ENCODE measurements around the gene ZBTB45. TPM values are rescaled to one million over a fixed set of nuclear protein-coding genes. Genes with fewer than 3 reads are reported as not detected.

Gene ZBTB45
- total and polyA plus RNA-seq, 10 of the 15 experiments (the other 5 are each of a cell fraction or from before 2014, with no cell fraction given), result 0.29 to 17.2 (median 4.2) TPM

- TF ChIP-seq SKIL (IDR thresholded peaks at IDR 0.05; ENCODE audit: low read depth, poor library complexity, severe bottlenecking), result no peak
- TF ChIP-seq MAX (IDR thresholded peaks at IDR 0.05; ENCODE audit: low read depth, low read length), result peak; percentile 56; the same call in 1 of the 2 replicates
- no peak for TF ChIP-seq NFIC (IDR thresholded peaks at IDR 0.05; ENCODE audit: low read depth, low read length)
- peak; percentile 71; the same call in 1 of the 2 replicates for TF ChIP-seq PKNOX1 (IDR thresholded peaks at IDR 0.05)
- peak; percentile 90 for TF ChIP-seq CREM (IDR thresholded peaks at IDR 0.05; ENCODE audit: low read depth)
- peak; percentile 83 for TF ChIP-seq NR2C2 (IDR thresholded peaks at IDR 0.05; ENCODE audit: borderline replicate concordance, control insufficient read depth, insufficient read length, low read depth)
- TF ChIP-seq BCL3 (IDR thresholded peaks at IDR 0.05; ENCODE audit: borderline replicate concordance, insufficient read depth, low read depth, low read length, poor library complexity, severe bottlenecking), result peak; percentile 76
- no peak; the same call in none of the 2 replicates for TF ChIP-seq CBFB (IDR thresholded peaks at IDR 0.05; ENCODE audit: low read depth)
- TF ChIP-seq CUX1 (IDR thresholded peaks at IDR 0.05; ENCODE audit: insufficient replicate concordance, low read depth, low read length), result no peak
- TF ChIP-seq IRF3 (IDR thresholded peaks at IDR 0.05), result peak; percentile 35; the same call in 1 of the 2 replicates
- TF ChIP-seq SP1 (IDR thresholded peaks at IDR 0.05; ENCODE audit: low read depth, low read length), result peak; percentile 81
- TF ChIP-seq HSF1 (IDR thresholded peaks at IDR 0.05; ENCODE audit: low read depth, low read length), result no peak
- peak; percentile 85 for TF ChIP-seq SIX5 (IDR thresholded peaks at IDR 0.05; ENCODE audit: low read depth, low read length, severe bottlenecking)
- peak; percentile 30; the same call in 1 of the 2 replicates for TF ChIP-seq RFX5 (IDR thresholded peaks at IDR 0.05; ENCODE audit: low read depth, low read length)
- TF ChIP-seq SMC3 (IDR thresholded peaks at IDR 0.05; ENCODE audit: borderline replicate concordance, low read length), result no peak
Observed at GRCh38 chr19:58475714-58476497, 43.7 kb downstream of the ZBTB45 start, which contains the start of gene ZNF446 (continued).

Measured in GM12878 (cell line).